GM18508 (cell line): ENCODE data around the gene KRTAP22-2.

ENCODE experiments used
- ATAC-seq: cut with Tn5 transposase; IDR thresholded peaks from one replicate; pipeline ENCODE4 v1.9.1; 2021; ENCODE audit warnings: moderate number of reproducible peaks; ENCODE audit not compliant: insufficient read depth, unreplicated experiment

KRTAP22-2 gene

DNA sequence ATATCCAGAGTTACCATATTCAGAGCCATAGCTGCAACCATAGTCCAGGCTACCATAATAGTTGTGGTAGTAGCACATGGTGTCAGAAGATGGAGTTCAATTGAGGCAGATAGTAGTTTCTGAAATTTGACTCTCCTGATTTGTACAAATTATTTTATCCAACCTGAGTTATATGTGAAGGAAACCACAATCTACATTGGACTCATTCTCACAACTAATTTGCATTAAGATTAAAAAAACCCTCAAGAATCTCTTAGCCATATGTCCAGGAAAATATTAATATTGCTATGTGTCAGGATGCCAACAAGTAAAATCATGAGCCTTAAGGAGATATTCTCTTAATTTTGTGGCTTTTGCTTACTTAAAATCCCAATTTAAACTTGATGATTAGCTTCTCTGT is at the start of gene KRTAP22-2:
KRTAP22-2 (minus strand) TSS at position 101 of the 400 bp plus-strand sequence.
- ATAC-seq: no peak

DNA sequence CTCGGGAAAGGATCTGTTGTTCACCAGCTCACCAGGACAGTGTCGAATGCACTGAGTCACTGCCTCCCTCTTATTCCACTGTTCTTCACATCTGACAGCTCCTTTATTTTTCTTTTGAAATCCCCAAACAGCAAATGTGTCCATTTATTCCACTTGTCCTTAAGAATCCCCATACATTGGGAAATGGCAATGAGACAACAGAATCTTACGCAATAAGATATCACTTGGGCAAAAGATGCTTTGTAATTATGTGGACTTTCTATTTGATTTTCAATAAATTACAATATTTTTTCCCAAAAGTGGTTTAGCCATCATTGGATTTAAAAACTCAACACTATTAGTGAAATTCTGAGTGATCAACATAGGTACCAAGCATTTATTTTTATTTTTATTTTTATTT is 48.5 kb upstream of the KRTAP22-2 start:
- no peak for ATAC-seq

DNA sequence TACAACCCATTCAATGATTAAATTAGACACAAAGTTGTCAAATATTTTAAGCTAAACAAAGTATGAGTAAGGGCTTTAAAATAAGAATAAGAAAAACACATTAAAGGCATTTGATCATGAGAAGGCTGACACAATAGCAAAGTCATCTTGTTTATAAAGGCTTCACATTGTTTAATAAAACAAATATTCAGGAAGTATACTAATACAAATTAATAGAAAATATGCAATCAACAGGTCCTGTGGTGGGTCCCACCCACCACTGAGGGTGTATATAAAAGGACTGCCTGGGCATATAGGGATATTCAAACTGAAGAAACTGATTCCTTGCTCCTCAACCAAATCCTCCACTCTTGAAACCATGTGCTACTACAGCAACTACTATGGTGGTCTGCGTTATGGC is 44.7 kb upstream of the KRTAP22-2 start, which contains the start of gene KRTAP20-2:
KRTAP20-2 (plus strand) TSS at position 301 of the 400 bp plus-strand sequence; CDS start at position 359, 58 bp downstream.
- ATAC-seq: no peak

DNA sequence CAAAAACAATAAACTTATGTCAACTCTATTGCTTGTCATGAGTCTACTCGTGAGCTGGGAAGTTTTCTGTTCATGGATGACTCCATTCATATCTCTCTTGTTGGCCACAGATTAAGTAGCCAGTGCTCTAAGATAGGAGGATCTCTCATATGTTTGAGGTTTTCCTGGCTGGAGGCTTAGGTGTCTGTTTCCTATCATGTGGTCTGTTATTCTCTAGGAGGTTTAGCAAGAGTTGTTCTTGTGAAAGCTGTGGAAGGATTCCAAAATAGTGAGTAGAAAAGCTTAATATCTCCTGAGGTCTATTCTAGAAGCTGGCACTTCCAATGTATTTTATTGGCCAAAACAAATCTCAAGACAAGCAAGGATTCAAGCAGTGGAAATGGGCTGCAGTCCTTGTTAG is 39.0 kb upstream of the KRTAP22-2 start:
- ATAC-seq: no peak

DNA sequence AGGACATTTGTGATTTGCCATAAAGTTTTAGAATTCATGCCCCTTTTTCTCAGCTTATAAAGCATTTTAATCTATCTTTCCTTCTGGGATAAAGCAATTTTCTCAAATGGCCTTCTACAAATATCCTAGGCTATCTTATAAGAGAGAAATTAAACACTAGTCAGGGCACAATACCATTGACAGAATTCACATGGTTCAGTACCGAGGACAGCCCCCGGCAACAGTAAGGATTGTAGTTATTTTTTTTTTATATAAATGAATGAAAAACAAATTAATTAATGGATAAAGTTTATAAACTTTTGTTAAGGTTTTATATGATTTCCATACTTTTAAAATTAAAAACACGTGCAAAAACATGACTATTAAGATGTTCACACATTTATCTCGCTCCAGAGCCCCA is 37.9 kb upstream of the KRTAP22-2 start:
- no peak for ATAC-seq

DNA sequence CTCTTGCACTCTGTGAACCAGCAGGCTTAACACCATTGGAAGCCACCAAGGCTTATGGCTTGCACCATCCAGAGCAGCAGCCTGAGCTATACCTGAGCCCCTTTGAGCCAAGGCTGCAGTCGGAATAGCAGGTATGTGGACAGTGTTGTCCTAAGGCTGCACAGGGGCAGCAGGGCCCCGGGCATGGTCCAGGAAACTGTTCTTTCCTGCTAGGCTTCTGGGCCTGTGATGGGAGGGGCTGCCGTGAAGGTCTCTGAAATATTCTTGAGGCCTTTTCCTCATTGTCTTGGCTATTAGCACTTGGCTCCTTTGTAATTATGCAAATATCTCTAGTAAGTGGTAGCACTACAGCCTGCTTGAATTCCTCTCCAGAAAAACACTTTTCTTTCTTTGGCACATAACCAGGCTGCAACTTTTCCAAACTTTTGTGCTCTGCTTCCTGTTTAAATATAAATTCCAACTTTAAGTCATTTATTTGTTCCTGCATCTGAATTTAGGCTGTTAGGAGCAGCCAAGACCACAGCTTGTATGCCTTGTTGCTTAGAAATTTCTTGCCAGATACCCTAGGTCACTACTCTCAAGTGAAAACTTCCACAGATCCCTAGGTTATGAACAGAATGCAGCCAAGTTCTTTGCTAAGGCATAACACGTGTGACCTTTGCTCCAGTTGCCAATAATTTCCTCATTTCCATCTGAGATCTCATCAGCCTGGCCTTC is 35.4 kb upstream of the KRTAP22-2 start:
- ATAC-seq: no peak

DNA sequence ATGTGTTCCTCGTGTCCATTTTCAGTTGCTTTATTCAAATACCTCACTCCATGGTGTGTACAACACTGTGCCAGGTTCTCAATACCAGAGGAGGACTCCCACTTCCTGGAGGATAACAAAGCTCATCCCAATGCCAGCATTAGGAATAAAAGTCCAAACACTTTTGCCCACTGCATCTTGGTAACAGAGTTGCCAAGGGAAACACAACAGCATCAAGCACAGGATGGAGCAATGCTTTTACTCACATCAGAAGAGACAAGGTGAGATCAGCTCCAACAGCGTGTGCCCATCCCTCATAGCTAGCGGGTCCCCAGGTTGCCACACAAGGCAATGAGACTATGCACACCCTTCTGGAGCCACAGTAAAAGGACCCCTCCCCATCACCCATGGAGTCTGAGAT is 33.2 kb upstream of the KRTAP22-2 start:
- ATAC-seq: no peak

DNA sequence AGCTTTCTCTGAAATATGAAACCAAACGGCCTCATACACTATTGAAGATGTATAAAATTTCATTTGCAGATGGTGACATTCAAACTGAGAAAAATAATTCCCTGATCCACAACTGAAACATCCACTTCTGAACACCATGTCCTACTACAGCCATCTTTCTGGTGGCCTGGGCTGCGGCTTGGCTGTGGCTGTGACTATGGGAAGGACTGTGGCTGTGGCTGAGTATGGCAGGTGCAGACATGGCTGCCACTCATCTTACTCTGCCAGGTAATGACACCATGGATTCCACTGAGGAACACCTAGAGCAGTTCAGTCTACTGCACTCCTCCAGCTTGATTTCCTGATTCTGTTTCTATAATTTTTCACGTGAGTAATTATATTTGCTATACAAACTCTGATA is 30.3 kb upstream of the KRTAP22-2 start, which contains the start of gene KRTAP20-4:
KRTAP20-4 (plus strand) TSS at position 106 of the 400 bp plus-strand sequence.
- ATAC-seq: no peak

DNA sequence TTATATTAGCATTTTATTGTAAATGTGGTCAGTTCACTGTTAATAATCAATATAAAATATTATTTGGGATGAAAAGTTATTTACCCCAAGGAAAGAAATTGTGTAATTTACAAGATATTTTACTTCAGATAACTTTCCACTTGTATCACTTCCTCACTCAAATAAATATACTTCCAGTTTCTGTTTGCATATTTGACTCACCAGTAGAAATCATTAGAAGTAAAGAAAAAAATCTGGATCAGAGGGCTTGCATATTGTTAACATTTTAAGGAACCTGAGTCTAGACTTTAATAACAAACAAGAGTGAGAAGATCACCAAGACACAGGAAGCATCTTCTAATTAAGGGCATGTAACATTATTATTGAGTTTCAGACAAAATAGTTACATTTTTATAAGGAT is 29.9 kb upstream of the KRTAP22-2 start:
- ATAC-seq: no peak

DNA sequence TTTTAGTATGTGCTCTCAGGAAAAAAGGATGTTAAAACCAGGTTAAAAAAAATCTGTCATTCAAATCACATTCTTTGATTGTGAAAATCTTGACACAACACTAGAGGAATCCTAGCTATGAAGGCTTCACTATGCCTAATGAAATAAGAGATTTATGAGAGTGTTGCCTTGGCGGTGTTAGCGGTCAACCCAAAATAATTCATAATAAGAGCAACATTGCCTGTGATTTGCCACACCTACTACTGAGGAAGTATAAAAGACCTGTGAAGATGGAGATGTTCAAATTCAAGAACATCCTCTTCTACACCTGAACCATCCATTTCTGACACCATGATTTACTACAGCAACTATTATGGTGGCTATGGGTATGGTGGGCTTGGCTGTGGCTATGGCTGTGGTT is 25.9 kb upstream of the KRTAP22-2 start, which contains the start of gene KRTAP20-1:
KRTAP20-1 (plus strand) TSS at position 301 of the 400 bp plus-strand sequence; CDS start at position 331, 30 bp downstream.
- ATAC-seq: no peak

DNA sequence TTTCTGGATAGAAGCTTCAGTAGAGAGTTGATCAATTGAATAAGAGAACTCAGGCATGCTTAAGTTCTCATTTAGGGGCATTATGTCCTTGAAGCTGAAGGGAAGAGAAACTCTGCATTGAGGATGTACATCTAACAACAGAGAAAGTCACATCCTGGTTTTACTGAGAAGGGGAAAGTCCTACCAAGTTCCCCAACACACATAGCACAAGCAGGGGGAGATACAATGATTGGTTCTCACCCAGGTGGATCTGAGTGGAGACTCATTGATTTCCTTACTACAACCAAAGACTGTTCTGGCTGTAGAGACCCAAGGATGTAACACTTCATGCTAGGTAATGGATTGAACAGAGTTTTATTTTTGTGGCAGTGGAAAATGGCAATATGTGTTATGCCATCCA is 25.0 kb upstream of the KRTAP22-2 start:
- ATAC-seq: no peak

DNA sequence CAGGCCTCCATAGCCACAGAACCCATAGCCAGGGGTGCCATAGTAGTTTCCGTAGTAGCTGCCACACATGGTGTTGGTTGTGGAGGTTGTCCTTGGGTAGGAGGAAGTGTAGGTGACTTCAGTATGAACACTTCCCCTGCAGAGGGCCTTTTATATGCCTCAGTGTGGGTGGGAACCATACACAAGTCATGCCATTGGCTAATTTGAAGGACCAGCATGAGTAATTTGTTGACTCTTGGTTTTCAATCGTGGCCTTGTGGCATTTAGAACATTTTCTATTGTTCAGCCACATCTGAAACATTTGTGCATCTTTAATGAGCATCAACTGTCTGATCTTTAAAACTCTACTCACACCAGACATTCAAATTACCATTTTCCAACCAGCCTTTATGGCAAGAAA is 23.6 kb upstream of the KRTAP22-2 start, which contains the start of gene KRTAP6-1:
KRTAP6-1 (minus strand) TSS at position 95 of the 400 bp plus-strand sequence; CDS start at position 69, 26 bp downstream.
- no peak for ATAC-seq

DNA sequence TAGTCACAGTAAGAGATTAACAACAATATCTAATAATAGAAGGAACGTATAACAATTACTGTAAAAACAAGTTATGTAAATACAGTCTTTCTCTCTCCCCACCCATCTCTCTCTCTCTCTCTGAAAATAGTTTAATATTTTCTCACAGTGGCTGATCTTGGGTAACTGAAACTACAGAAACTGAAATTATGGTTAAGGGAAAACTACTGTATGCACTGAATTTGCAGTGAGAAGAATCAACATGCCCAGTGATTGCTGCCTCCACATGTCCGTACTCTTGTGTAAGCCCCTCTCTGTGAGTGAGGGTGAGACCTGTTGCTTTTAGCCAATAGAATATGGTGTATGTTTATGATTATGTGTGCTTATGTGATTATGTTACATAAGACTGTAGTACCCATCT is 21.9 kb upstream of the KRTAP22-2 start:
- no peak for ATAC-seq

DNA sequence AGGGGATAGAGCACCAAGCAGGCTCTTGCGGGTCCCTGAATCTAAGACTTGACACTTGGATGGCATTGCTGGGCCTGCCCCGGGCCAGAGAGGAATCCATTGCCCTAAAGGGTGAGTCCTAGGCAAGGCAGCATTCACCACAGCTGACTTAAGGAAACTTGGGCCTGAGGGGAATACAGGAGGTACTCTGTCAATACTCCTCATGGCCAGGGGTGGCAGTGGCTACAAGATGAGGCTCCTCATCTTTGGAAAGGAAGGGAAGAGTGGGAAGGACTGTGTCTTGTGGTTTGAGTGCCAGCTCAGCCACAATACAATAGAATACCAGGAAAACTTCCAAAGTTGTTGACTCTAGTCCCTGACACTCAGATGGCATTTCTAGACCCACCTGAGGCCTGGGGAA is 15.8 kb upstream of the KRTAP22-2 start:
- ATAC-seq: no peak

DNA sequence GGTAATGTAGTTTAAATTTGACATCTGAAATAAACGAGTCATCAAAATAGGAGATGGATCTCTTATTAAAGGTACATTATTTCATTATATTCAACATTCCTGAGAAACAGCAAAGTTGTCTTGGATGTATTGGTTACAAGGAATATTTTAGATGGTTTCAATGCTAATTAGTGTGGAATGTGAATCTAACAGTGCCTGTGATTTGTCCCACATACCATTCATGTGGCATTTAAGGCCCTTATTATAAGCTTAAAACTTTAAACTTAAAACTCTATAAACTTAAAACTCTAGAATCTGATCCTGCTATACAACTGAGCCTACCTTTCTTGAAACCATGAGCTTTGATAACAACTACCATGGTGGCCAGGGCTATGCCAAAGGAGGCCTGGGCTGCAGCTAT is 10.6 kb upstream of the KRTAP22-2 start, which contains the start of gene KRTAP22-1:
KRTAP22-1 (plus strand) TSS at position 301 of the 400 bp plus-strand sequence.
- no peak for ATAC-seq

DNA sequence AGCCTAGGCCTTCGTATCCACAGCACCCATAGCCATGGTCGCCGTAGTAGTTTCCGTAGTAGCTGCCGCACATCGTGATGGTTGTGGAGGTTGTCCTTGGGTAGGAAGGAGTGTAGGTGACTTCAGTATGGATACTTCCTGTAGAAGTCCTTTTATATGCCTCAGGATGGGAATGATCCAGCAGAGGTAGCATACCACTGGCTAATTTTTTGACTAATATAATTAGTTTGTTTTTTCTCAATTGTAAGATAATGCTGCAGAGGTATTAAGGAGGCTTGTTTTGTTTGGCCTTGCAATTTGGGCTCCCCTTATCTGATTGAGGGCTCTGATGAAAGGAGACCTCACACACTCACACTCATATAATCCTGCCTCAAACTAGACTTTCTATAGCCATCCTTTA is 8.6 kb upstream of the KRTAP22-2 start, which contains the start of gene KRTAP6-2:
KRTAP6-2 (minus strand) TSS at position 101 of the 400 bp plus-strand sequence; CDS start at position 73, 28 bp downstream.
- no peak for ATAC-seq

DNA sequence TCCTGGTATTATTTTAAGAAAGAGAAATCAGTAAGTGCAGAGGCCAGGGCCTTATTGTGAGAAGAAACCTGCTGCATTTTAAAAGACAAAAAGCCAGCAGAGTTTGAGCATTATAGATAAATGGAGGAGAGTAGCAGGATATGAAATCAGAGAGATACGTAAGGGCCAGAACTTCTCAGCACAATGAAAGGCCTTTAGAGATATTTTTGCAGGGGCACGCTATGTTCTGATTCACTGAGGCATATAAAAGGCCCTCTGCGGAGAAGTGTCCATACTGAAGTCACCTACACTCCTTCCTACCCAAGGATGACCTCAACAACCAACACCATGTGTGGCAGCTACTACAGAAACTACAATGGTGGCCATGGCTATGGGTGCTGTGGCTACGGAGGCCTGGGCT is 1.9 kb upstream of the KRTAP22-2 start, which contains the start of gene KRTAP6-3:
KRTAP6-3 (plus strand) TSS at position 301 of the 400 bp plus-strand sequence; CDS start at position 307, 6 bp downstream.
- ATAC-seq: no peak

DNA sequence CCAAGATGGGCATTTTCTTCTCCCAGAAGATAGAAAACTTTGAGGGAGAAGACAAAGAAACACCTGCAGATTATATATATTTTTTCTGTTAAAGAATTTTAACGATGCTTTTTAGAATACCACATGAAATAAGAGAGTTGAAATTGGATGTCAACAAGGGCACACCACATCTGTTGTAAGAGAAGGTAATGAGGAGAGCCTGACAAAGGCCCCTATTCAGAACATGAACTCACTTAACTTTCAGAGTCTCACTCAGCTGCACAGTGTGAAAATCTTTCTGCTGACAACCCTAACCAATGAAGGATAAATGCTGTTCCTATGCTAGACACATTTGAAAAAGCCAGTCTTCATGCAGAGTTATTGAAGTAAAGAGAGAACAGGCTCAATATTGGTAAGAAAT is 7.3 kb downstream of the KRTAP22-2 start:
- ATAC-seq: no peak

DNA sequence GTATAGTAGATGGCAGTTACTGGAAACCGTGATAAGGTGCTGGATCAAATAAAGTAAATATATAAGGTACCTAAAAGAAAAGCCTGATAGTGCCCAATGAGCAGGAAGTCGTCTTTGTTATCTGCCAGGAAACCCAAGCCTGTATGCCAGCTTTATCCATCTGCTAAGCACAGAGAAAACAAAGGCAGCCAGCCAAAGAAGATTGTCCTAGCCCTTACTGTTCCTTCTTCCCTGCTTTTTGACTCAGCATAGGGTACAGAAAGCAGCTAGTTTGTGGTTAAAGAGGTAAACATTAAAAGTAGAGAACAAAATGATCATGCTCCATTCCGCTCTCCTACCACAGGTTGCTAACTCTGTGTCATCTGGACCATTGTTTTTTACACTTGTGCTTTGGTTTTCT is 10.1 kb downstream of the KRTAP22-2 start:
- no peak for ATAC-seq

DNA sequence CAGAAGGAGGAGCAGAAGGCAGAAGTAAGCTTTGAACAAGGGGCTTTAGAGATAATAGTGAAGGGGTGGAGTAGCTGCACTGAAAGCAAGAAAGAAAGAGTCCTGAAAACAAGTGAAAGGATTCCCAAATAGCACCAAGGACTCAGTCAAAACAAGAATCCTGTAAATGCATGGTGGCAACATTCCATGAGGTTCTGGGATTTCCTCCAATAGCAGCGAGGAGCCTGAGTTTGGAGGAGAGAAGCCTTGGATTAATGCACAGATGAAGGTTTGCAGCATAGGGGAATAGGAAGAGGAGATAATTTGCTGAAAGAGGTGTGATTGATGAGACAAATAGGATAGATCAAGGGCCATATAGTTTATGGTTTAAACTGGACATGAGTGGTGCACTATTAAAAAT is 10.9 kb downstream of the KRTAP22-2 start:
- ATAC-seq: no peak

DNA sequence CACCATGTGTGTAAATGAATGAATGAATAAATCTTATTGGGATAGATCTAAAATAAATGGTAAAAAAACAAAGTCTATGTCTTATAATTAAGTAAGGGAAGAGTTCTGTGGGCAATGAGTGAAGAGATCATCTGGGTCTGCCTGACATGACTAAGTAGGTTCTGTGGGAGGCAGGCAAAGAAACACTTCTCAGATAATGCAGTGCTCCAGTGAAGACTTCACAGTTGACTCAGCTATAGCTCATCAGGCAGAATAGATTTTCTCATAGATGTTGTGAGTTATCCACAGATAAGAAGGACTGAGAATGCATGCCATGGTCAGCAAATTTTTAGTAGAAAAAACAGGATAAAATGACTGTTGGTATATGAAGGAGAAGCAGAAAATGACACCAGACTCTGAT is 12.4 kb downstream of the KRTAP22-2 start:
- no peak for ATAC-seq

DNA sequence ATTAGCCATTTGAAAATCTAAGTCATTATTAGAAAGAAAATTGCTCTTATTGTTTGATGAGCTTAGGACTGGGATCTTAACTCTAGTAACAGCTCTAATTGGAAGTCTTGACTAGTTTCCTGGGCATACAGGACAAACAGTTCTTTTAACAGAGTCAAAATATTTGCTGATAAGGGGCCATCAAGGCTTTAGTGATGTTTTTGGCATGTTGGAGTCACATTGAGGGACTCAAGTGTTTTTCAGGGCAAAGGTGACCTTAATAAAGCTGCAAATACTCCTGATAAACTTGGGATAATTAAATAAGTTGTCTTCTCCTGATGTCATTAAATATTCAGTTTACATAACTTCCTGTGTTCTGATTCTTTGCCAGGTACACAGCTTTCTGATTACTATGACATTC is 22.6 kb downstream of the KRTAP22-2 start:
- no peak for ATAC-seq
